ENCODE results near the gene ZNF33A. TPM values are rescaled to one million over a fixed set of nuclear protein-coding genes. Genes with fewer than 3 reads are reported as not detected.
"Not testable (repeated sequence)": the region's sequence is repeated elsewhere in the genome, so short reads cannot be mapped to it uniquely, and the experiment has no call there.

The ZNF33A gene
- total and polyA plus RNA-seq, 7 experiments from 2014 or later, result 14.6 to 74.2 (median 39.9) TPM

DNA sequence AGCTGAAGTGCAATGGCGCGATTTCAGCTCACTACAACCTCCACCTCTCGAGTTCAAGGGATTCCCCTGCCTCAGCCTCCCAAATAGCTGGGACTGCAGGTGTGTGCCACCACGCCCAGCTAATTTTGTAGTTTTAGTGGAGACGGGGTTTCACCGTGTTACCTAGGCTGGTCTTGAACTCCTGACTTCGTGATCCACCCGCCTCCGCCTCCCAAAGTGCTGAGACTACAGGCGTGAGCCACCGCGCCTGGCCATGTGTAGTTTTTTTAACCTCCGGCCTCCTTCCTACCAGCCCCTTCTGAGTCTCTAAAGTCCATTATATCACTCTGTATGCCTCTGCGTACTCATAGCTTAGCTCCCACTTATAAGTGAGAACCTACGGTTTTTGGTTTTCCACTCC is 82.8 kb downstream of the ZNF33A start:
- Mint-ChIP-seq H3K9me3 (peaks cover 0 to 15% (median 6%) of the 10 kb centered on the region in 11 donors), H3K27ac (peak overlapping the region; percentile 87 to 98 (median 93)), H3K36me3 (peaks cover 16 to 33% (median 29%) of the 10 kb centered on the region in 5 donors), H3K4me1 (peaks cover 16 to 39% (median 33%) of the 10 kb centered on the region in 7 donors), H3K4me3 (peak overlapping the region; percentile 88 to 95 (median 94))
- ChIA-PET CTCF (interaction anchor here (0.5 to 1.5 kb wide), 2 partner anchors 88 to 116 kb away, joined by 3 to 4 read pairs; partner anchors contain the start of gene ZNF25), POLR2A (interaction anchor here (0.9 to 4.7 kb wide), 3 partner anchors 23 to 118 kb away, joined by 3 to 25 read pairs (median 15); partner anchors contain the start of genes ZNF25 and ZNF33A)
- not testable (repeated sequence) for H3K27ac ChIP-seq (ENCODE audit: low read depth, low read length); H3K9me3 ChIP-seq (ENCODE audit: control insufficient read depth in 2 of 3, low read length in 3 of 3); ATAC-seq; H3K27me3 ChIP-seq (ENCODE audit: control insufficient read depth in 2 of 2, insufficient read depth in 2 of 2, low read length in 2 of 2); H3K27me3 Mint-ChIP-seq
- peak in 1 of 9 donors; percentile 0 for DNase-seq
- Histone ChIP-seq H3K4me1 (ENCODE audit: control insufficient read depth in 2 of 2, insufficient read depth in 2 of 2, low read length in 2 of 2) (peaks cover 9 to 12% of the 10 kb centered on the region in 2 donors), H3K36me3 (ENCODE audit: control insufficient read depth in 2 of 3, insufficient read depth in 3 of 3, low read length in 3 of 3) (peaks cover 0 to 20% (median 4%) of the 10 kb centered on the region in 3 experiments), H3K4me3 (ENCODE audit: low read length) (peak overlapping the region; percentile 99)
- intact Hi-C loops (cut with micrococcal nuclease), result loop anchor here in 1 of 2 donors (1.0 kb wide), 1 partner anchor 55 kb away; no protein-coding TSS in a partner anchor

DNA sequence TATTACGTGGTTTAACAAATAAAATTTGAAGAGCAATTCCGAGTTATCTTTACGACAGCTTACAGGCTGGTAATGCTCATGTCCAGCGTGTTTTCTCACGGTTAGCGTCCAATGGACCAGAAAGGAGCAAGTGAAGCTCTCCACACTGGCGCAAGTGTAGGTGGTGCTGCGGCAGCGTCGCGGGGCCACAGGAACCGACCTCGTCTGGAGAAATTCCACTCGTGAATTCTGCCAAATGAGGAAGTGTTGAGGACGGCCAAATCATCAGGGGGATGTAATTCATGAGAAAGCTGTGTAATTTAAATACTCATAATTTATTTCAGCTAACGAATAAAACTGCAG is 83.3 kb downstream of the ZNF33A start:
- Mint-ChIP-seq H3K36me3 (peaks cover 17 to 38% (median 33%) of the 10 kb centered on the region in 5 donors), H3K4me3 (peak overlapping the region; percentile 88 to 95 (median 94)), H3K4me1 (peaks cover 16 to 42% (median 37%) of the 10 kb centered on the region in 7 donors), H3K9me3 (peaks cover 0 to 17% (median 9%) of the 10 kb centered on the region in 11 donors), H3K27ac (peak overlapping the region; percentile 87 to 98 (median 93)), H3K27me3 (no peaks in the 10 kb centered on the region)
- peaks cover 0 to 20% (median 4%) of the 10 kb centered on the region in 3 experiments for H3K36me3 ChIP-seq (ENCODE audit: control insufficient read depth in 2 of 3, insufficient read depth in 3 of 3, low read length in 3 of 3)
- peaks cover 9 to 12% of the 10 kb centered on the region in 2 donors for H3K4me1 ChIP-seq (ENCODE audit: control insufficient read depth in 2 of 2, insufficient read depth in 2 of 2, low read length in 2 of 2)
- no peaks in the 10 kb centered on the region for H3K27me3 ChIP-seq (ENCODE audit: control insufficient read depth in 2 of 2, insufficient read depth in 2 of 2, low read length in 2 of 2)
- peak overlapping the region; percentile 84 for H3K27ac ChIP-seq (ENCODE audit: low read depth, low read length)
- POLR2A ChIA-PET, result interaction anchor here (0.9 to 4.7 kb wide), 3 partner anchors 23 to 118 kb away, joined by 3 to 25 read pairs (median 15); partner anchors contain the start of genes ZNF25 and ZNF33A
- CTCF ChIA-PET, result interaction anchor here (1.5 kb wide), 1 partner anchor 117 kb away, joined by 4 read pairs; the partner anchor contains the start of gene ZNF25
- H3K4me3 ChIP-seq (ENCODE audit: low read length), result peak overlapping the region; percentile 99
- ATAC-seq (peak; percentile 2), DNase-seq (no peak)
- intact Hi-C loops (cut with micrococcal nuclease), result loop anchor here (1.0 kb wide), 6 partner anchors 55 to 309 kb away; partner anchors contain the start of genes ZNF248 (in 2 of the 2), ZNF25 (in 2 of the 2) and ZNF33A (in 2 of the 2)
- H3K9me3 ChIP-seq (ENCODE audit: control insufficient read depth in 2 of 3, low read length in 3 of 3), result no peaks in the 10 kb centered on the region

DNA sequence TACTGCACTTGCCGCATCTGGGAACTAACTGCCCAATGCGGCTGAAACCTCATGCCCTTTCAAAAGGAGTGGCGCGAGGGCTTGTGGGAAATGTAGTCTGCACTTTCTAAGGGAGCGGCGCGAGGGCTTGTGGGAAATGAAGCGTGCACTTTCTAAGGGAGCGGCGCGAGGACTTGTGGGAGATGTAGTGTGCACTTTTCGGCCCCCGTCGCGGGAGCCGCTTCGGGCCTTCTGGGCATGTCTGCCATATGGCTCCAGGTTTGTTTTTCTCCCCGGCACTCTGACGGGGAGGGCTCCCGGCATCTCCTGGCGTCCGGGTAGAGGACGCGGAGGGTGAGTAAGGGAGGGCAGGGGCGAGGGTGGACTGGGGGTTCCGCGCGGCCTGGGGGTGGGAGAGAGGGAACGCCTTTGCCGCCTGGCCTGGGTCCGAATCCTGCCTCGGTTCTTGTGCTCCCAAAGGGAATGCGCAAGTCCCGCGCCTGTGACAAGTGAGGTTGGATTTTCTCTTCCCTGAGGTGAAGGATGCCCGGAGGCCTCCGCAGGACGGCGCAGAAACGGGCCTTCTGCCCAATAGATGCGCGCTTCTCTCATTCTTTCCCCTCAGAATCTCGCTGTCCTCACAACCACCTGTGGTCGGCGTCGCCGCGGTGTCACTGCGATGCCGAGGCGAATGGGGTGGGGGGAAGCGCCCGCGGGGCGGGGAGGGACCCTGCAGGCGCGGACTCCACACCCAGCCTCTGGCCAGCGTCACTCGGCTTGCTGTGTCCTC is 83.9 kb downstream of the ZNF33A start, which contains the start of gene ZNF37A:
Gene ZNF37A, plus strand, starts transcription at position 180 of the 769 bp plus-strand sequence. CDS start 2,281 bp downstream, outside the sequence.
- Mint-ChIP-seq H3K36me3 (peaks cover 22 to 44% (median 39%) of the 10 kb centered on the region in 5 donors), H3K27ac (peak within 1 kb of the TSS; percentile 87 to 98 (median 93)), H3K27me3 (no peaks in the 10 kb centered on the region), H3K4me3 (peak within 1 kb of the TSS; percentile 88 to 95 (median 94)), H3K9me3 (peaks cover 2 to 21% (median 14%) of the 10 kb centered on the region in 11 donors), H3K4me1 (peaks cover 16 to 47% (median 37%) of the 10 kb centered on the region in 7 donors)
- Histone ChIP-seq H3K27ac (ENCODE audit: low read depth, low read length) (peak within 1 kb of the TSS; percentile 84), H3K36me3 (ENCODE audit: control insufficient read depth in 2 of 3, insufficient read depth in 3 of 3, low read length in 3 of 3) (peaks cover 3 to 24% (median 4%) of the 10 kb centered on the region in 3 experiments), H3K9me3 (ENCODE audit: control insufficient read depth in 2 of 3, low read length in 3 of 3) (peaks cover 0 to under 1% (median 0%) of the 10 kb centered on the region in 3 experiments), H3K4me3 (ENCODE audit: low read length) (peak within 1 kb of the TSS; percentile 99), H3K4me1 (ENCODE audit: control insufficient read depth in 2 of 2, insufficient read depth in 2 of 2, low read length in 2 of 2) (peaks cover 9 to 12% of the 10 kb centered on the region in 2 donors), H3K27me3 (ENCODE audit: control insufficient read depth in 2 of 2, insufficient read depth in 2 of 2, low read length in 2 of 2) (no peaks in the 10 kb centered on the region)
- ATAC-seq, result peak; percentile 98
- ChIA-PET CTCF (interaction anchor here (1.5 kb wide), 1 partner anchor 117 kb away, joined by 4 read pairs; the partner anchor contains the start of gene ZNF25), POLR2A (interaction anchor here (0.6 to 4.7 kb wide), 4 partner anchors 22 to 119 kb away, joined by 3 to 25 read pairs (median 9); partner anchors contain the start of genes ZNF25 and ZNF33A)
- DNase-seq, result peak; percentile 60 to 90 (median 82)
- intact Hi-C loops (cut with micrococcal nuclease), result loop anchor here (1.0 kb wide), 5 partner anchors 84 to 308 kb away; partner anchors contain the start of genes ZNF248 (in 2 of the 2), ZNF25 (in 2 of the 2) and ZNF33A (in 2 of the 2)

DNA sequence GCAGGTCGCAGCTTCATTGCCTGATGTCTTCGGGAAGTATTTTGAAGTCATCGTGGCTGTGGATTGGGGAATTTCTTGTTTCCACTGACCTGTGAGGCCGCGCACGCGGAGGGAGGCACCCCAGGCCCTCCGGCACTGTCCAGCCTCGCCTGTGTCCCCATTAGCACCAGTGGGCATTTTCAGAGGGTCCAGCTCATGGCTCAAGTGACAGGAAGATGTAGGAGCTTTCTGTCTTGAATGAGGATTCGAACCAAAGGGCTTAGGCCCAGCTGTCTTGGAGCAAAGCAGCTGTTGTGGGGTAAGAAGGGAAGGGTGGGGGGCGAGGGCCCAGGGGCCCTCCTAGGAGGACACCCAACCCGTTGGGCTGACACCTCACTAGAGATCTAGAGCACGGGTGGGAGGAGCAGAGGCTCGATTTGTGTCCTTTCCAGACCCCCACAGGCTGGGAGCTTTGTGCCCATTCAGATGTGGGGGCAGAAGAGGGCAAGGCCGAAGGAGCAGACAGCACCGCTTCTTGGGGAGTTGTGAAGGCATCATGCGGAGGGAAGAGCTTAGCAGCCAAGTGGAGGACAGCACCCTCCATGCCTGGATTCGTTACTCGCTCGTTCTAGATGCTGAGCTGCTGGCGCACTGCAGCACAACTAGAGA is 84.6 kb downstream of the ZNF33A start:
- peak overlapping the region; percentile 99 for H3K4me3 ChIP-seq (ENCODE audit: low read length)
- H3K36me3 ChIP-seq (ENCODE audit: control insufficient read depth in 2 of 3, insufficient read depth in 3 of 3, low read length in 3 of 3), result peaks cover 4 to 29% (median 9%) of the 10 kb centered on the region in 3 experiments
- peak overlapping the region; percentile 88 to 95 (median 94) for H3K4me3 Mint-ChIP-seq
- ATAC-seq (no peak), DNase-seq (peak in 2 of 9 donors; percentile 0 to 5)
- H3K9me3 Mint-ChIP-seq, result peaks cover 7 to 28% (median 19%) of the 10 kb centered on the region in 11 donors
- intact Hi-C loops (cut with micrococcal nuclease), result loop anchor here (1.0 kb wide), 5 partner anchors 85 to 307 kb away; partner anchors contain the start of genes ZNF248 (in 2 of the 2), ZNF25 (in 2 of the 2) and ZNF33A (in 2 of the 2)
- peak overlapping the region; percentile 84 for H3K27ac ChIP-seq (ENCODE audit: low read depth, low read length)
- H3K36me3 Mint-ChIP-seq, result peaks cover 29 to 51% (median 46%) of the 10 kb centered on the region in 5 donors
- CTCF ChIA-PET, result no interaction called here
- H3K27me3 ChIP-seq (ENCODE audit: control insufficient read depth in 2 of 2, insufficient read depth in 2 of 2, low read length in 2 of 2), result no peaks in the 10 kb centered on the region
- H3K27ac Mint-ChIP-seq, result peak overlapping the region; percentile 73 to 98 (median 93)
- POLR2A ChIA-PET, result interaction anchor here (0.6 to 4.7 kb wide), 4 partner anchors 48 to 119 kb away, joined by 3 to 25 read pairs (median 9); partner anchors contain the start of genes ZNF25 and ZNF33A
- H3K27me3 Mint-ChIP-seq, result no peaks in the 10 kb centered on the region
- peaks cover 0 to 3% (median 0%) of the 10 kb centered on the region in 3 experiments for H3K9me3 ChIP-seq (ENCODE audit: control insufficient read depth in 2 of 3, low read length in 3 of 3)
- peaks cover 9 to 12% of the 10 kb centered on the region in 2 donors for H3K4me1 ChIP-seq (ENCODE audit: control insufficient read depth in 2 of 2, insufficient read depth in 2 of 2, low read length in 2 of 2)
- H3K4me1 Mint-ChIP-seq, result peaks cover 16 to 50% (median 37%) of the 10 kb centered on the region in 7 donors

DNA sequence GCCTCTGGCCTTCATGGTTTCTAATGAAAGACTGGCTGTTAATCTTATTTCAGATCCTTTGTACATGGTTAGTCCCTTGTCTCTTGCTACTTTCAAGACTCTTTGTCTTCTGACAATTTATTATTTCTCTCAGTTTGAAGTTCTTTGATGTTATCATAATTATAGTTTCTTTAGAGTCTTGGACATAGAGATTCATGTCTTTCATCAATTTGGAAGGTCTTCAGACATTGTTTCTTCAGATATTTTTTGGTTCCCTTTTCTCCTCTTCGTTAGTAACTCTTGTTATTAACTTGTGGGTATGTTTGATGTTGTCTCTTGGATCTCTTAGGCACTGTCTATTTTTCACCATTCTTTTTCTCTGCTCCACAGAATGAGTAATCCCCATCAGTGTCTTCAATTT is 92.4 kb downstream of the ZNF33A start:
- ATAC-seq, result no peak
- Mint-ChIP-seq H3K36me3 (peaks cover 55 to 95% (median 91%) of the 10 kb centered on the region in 5 donors), H3K9me3 (peaks cover 22 to 100% (median 60%) of the 10 kb centered on the region in 11 donors), H3K4me3 (no peak overlapping the region), H3K27me3 (no peaks in the 10 kb centered on the region), H3K4me1 (peaks cover 0 to 18% (median 8%) of the 10 kb centered on the region in 7 donors), H3K27ac (no peak overlapping the region)
- Histone ChIP-seq H3K4me1 (ENCODE audit: control insufficient read depth in 2 of 2, insufficient read depth in 2 of 2, low read length in 2 of 2) (no peaks in the 10 kb centered on the region), H3K27me3 (ENCODE audit: control insufficient read depth in 2 of 2, insufficient read depth in 2 of 2, low read length in 2 of 2) (no peaks in the 10 kb centered on the region), H3K36me3 (ENCODE audit: control insufficient read depth in 2 of 3, insufficient read depth in 3 of 3, low read length in 3 of 3) (peaks cover 3 to 47% (median 20%) of the 10 kb centered on the region in 3 experiments), H3K9me3 (ENCODE audit: control insufficient read depth in 2 of 3, low read length in 3 of 3) (peaks cover 0 to 47% (median 6%) of the 10 kb centered on the region in 3 experiments), H3K4me3 (ENCODE audit: low read length) (no peak overlapping the region), H3K27ac (ENCODE audit: low read depth, low read length) (no peak overlapping the region)
- ChIA-PET POLR2A (no interaction called here), CTCF (no interaction called here)
- intact Hi-C loops (cut with micrococcal nuclease), result no loop called here
- DNase-seq, result no peak
